Fibroblast of skin of right quadriceps (primary cell): ENCODE results near the gene METTL3.
A peak's percentile ranks its signal among the peaks of the same experiment; 100 is the strongest.

Source experiments
- DNase-seq: peaks from one replicate; pipeline ENCODE4 v3.0.0-alpha.2; 2013

METTL3 gene

DNA sequence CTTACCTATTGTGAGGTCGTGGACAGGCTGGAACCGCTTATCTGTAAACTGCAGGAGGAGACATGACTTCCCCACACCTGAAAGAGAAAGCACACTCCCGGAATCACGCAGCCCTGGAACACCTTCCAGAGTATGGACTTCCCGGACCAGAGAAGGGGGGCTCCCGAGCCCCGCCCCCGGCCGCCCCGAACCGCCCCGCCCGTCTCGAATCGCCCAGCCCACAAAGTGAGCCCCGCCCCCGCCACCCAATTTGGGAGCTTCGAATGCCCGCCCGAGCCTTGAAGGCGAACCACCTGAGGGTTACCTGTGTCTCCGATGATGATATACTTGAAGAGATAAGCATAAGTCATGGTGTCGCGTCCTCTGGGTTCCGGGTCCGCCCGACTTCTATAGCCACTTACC, 34.6 kb downstream of the METTL3 start:
- DNase-seq: no peak

DNA sequence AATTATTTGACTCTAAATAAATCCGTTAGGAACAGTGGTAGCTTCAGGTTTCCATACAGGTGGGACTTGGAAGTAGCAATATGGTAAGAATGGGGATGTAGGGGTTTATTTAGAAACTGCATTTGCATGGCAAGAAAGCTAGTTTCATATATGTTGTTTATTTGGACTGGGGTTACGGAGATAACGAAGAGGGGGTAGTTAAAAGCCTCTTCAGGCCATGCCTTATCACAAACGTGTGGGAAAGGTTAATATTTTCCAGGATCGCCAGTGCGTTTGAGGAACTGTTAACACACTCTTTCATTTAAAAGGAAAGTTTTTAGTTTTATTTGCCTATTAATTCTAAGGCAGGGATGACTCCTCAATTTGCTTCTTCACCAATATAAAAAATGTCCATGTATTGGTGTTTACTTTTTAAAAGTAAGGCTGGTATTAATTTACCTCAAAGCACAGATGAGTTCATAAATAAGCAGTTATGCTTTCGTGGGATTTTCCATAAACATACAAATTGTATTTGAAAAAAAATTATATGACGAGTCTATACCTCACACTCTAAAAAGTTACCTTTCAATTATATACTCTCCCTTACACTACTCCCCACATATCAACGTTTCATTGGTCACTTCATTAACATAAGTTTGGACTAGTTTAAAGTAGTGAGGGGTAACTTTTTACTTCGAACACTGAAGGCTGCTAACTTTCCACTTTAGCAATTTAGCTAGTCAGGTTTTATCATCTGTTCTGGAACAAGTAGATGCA, 35.2 kb downstream of the METTL3 start:
- no peak for DNase-seq

DNA sequence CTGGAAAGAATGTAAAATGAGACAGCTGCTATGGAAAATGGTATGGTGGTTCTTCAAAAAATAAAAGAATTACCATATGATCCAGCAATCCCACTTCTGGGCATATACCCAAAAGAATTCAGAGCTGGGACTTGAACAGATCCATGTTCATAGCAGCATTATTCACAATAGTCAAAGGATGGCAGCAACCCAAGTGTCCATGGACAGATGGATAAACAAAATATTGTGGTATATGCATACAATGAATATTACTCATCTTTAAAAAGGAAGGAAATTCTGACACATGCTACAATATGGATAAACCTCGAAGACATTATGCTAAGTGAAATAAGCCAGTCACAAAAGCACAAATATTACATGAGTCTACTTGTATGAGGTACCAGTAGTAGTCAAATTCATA, 43.5 kb downstream of the METTL3 start:
- DNase-seq: peak; percentile 95

DNA sequence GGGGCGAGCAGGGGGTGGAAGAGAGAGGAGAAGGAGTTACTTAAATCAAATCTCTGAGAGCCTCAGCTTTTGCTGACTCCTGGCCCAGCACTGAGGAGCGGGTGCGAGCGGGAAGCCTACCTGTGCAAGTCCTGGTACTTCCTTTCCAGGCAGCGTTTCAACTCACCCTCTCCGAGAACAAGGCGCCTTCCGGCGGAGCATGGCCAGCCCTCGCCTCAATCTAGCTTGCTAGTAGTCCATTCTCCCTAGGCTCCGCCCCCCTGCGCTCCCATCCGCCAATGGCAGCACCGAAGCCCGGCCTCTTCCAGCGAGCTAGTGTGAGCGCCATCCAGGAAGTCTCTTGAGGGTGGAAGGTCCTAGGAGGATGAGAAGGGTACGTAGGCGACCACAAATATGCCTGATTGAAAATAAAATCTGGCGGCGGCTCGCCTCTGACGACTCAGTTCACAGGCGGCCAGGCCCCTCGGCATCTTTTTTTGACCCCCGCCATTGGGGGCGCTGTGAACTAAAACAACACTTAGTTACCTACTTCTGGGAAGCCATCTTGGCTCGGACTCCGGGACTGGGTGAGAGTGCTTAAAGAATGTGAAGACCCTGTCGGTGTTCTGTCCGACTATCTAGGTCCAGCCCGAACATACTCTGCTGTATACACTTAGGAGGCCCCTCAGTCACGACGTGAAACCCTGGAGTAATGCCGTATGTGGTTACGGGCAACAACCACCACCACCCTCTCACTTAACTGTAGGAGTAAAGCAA, 55.0 kb downstream of the METTL3 start, which contains the start of gene CHD8:
Gene CHD8, minus strand, starts transcription at position 212 of the 756 bp plus-strand sequence. CDS start 24,480 bp downstream, outside the sequence.
- peak; percentile 100 for DNase-seq

DNA sequence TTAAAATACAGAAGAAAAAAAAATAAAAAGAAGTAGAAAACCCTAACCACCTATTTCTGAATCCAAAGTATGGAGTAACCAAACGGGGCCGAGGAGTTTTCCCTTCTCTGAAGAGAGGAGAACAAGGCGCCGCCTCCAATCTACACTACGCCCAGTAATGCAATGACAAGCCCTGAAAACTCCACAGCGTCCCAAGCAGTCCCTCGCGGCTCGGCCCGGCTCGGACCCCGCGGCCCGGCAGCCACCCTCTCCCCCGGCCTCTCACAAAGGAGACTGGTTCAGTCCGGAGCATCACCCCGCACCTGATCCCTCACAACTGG, 55.6 kb downstream of the METTL3 start:
- DNase-seq: no peak

DNA sequence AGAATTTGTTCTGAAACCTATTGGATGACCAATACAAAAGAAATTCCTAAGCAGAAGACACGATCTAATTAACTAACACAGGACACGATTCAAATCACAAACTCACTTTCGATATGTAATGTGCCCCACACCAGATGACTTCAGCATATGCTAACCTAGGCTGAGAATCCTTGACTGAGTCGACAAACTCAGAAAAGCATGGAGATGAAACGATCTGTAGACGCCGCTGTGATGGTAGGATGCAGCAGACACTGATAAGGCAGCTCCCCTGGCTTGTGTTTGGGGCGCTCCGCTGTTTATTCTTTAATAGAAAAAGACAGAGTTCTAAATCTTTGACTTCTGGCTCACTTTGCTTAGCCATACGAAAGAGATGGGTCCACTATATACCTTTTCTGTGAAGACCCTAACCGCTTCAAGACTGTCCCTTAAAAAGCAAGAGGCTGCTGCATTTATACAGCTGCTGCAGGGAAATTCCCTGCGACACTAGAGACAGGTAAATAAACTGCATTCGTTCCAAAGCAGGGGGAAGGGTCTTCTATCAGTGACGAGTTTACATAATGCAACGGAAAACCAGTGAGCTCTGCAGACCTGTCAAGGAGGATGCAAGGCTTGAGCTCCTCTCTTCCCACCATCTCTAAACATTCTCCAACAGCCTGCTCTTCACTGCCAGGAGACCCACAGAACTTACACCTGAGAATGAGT, 56.1 kb downstream of the METTL3 start:
- DNase-seq: no peak

DNA sequence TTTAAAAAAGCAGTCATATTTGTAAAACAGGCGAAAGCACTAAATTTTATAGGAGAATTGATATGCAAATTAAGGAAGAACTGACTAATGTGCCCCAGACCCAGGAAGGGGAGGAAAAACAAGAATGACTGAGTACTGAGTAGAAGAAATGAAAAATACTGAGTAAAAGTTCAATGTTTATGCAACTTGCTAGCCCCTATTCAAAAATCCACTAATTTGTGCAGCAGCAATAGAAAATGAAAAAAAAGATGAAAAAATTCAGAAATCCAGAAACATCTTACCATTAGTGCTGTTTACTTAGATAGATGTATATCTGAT, 61.3 kb downstream of the METTL3 start:
- no peak for DNase-seq
